Dedifferentiated amniotic fluid mesenchymal stem cell (primary cell): ENCODE measurements around the gene SNRPA1.

Experiments used
- DNase-seq: peaks from one replicate; pipeline ENCODE4 v3.0.0-alpha.2; 2016; ENCODE audit errors: extremely low spot score

Gene SNRPA1

DNA sequence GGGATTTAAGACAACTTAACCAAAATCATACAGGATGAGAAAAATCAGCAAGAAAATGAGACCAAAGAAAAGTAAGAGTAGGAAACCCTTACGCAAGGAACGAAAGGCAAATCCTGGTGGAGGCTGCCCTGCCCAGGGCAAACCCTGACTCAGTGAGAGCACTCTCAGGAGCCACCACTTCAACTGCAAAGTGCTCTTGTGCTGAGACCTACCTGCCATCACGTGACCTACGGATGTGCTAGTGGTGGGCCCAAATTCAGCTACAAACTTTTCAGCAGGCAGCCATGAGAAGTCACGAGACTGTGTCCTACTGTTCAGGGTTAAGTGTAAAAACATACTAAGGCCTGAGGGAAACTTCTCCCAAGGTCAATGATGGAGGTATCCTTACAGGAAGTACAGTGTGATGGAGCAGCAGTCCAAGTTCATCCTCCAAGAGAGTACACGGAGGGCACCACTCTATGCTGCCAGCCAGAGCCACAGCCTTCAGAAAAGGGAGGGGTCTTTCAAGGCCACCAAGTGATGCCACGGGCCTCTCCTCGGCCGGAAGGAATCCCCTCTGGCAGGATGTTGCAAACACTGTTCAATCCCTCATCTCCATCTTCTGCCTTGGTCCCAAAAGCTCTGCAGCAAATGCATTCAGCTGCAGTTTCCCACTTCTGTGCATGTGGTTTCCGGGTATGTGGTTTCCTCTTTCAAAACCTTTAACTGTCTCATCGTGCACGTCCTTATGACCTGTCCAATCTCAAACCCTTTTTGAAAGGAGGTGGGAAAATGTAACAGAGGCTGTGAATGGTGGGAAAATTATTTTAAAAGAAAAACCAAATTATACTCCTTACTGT is 52.7 kb downstream of the SNRPA1 start:
- no peak for DNase-seq

DNA sequence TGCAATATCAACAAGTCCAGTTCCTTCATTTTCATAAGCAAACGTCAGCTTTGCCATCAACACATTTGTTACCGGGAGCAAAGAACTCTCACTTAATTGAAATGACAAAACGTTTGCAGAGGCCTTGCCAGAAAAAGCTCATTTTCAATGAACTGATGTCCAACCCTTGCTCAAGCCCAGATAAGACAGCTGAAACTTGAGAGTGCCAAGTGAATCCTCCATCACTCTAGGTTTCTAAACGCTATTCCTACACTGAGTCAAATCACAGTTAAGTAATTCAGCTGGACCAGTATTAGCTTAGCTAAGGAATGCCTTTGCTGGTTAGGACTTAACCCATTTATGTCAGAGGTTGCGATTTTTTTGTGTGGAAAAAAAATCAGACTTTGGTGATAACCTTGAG is 54.7 kb downstream of the SNRPA1 start:
- DNase-seq = no peak

DNA sequence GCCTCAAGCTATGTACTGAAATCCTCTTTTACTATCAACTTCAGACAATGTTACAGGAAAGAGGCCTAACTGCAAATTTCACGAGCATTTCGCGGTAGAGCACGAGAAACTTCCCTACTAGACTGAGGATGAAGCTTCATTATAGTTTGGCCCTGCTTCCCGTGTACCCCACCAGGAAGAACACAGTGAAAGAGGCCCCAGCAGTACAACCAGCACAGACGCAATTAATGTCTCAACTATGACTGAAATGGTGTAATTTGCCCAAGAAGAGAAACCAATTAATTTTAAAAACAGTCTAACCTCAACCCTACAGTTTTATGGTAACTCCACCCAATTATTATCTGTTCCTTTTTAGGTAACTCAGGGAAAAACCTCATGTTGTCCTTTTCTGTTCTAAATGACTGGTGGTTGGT is 55.3 kb downstream of the SNRPA1 start:
- DNase-seq = no peak

DNA sequence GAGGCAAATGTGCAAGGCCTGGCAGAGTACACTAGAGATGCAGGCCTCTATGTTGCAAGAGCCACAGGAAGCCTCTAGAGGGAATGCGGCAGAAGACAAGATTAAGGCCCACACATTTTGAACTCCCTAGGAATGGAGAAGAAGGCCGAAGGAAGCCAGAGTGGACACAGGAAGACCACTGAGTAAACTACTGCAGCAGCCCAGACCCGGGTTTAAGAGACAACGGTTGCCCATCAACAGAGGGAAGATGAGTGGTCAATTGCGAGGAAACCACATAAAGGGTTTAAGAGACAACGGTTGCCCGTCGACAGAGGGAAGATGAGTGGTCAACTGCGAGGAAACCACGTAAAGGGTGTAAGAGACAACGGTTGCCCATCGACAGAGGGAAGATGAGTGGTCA is 57.8 kb downstream of the SNRPA1 start:
- no peak for DNase-seq

DNA sequence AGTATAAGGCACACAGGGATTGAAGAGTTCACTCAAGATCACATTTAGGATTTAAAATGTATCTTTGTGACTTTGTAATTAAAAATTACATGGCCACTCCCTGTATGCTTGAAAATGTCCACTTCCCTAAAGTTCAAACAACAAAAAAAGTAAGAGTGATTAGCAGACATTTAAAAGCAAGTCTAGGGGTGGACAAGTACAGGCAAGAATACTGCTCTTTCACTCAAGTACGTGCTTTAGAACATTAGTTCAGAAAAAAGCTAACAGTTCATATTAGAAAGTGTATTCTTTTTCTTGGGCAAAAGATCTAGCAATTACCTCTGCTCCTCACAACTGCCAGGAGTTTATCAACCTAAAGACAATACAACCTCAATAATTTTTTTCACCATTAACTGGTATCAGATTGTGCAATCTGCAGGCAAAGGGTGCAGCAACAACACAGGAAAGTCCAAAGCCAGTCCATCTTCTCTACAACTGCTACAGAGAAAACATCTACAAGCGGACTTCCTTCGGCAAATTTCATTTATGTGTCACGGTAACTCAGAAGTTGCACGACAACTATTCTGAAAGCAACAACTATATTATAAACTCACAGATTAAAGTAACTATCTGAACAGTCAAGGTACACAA is 61.3 kb downstream of the SNRPA1 start:
- no peak for DNase-seq

DNA sequence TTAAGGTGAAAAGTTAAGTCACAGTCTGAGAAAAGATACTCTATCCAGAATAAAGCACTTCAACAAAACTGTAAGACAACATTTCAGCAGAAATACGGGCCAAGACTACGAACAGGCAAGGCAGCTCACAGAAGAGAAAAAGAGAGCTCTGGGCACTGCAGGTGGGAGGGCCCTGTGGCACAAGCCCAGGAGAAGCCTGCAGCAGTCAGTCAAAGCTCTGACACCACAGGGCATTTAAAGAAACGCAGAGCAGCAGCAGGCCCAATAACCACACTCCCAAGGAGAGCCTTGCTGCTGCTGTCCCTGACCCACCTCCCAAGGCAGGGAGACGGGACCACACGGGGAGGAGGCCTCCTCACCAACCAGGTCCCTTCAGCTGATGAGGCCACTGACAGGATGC is 62.4 kb downstream of the SNRPA1 start:
- no peak for DNase-seq
